Skeletal muscle tissue (tissue), 4 donors: ENCODE results near the gene SPP2. TPM values are rescaled to one million over a fixed set of nuclear protein-coding genes. Genes with fewer than 3 reads are reported as not detected.

ENCODE experiments used
- H3K27ac ChIP-seq: one replicate; pipeline ENCODE4 v1.7.0; 2013; ENCODE audit warnings: mild to moderate bottlenecking, low read depth, low read length, inconsistent platforms
- H3K27me3 ChIP-seq, 3 donors: one replicate each; pipeline ENCODE4 v1.7.0; 2013; ENCODE audit warnings: low read length in 3 of 3; ENCODE audit not compliant: control insufficient read depth in 3 of 3, insufficient read depth in 3 of 3
- H3K36me3 ChIP-seq, 3 donors: one replicate each; pipeline ENCODE4 v1.7.0; 2013; ENCODE audit warnings: low read length in 3 of 3; ENCODE audit not compliant: control insufficient read depth in 3 of 3, insufficient read depth in 3 of 3
- H3K4me1 ChIP-seq, 3 donors: one replicate each; pipeline ENCODE4 v1.7.0; 2013; ENCODE audit warnings: low read length in 3 of 3, mild to moderate bottlenecking in 3 of 3; ENCODE audit not compliant: control insufficient read depth in 3 of 3, insufficient read depth in 3 of 3
- H3K4me3 ChIP-seq, 3 donors: one replicate each; pipeline ENCODE4 v1.7.0; 2013; ENCODE audit warnings: low read length in 3 of 3
- H3K9ac ChIP-seq, 3 donors: one replicate each; pipeline ENCODE4 v1.7.0; 2013; ENCODE audit warnings: low read length in 3 of 3, mild to moderate bottlenecking in 3 of 3, moderate library complexity in 2 of 3, low read depth in 1 of 3
- H3K9me3 ChIP-seq, 3 donors: one replicate each; pipeline ENCODE4 v1.7.0; 2013; ENCODE audit warnings: low read length in 3 of 3; ENCODE audit not compliant: control insufficient read depth in 3 of 3
- total RNA-seq: library from RNA; depleted of rRNA; stranded (reverse); fragments of >200 nt; gene quantifications from one replicate; pipeline ENCODE4 v1.2.3, GENCODE V29; 2014
- donor health status: Osteomylitis.

SPP2 gene
- total RNA-seq, 1 donor from 2014 or later: not detected

DNA sequence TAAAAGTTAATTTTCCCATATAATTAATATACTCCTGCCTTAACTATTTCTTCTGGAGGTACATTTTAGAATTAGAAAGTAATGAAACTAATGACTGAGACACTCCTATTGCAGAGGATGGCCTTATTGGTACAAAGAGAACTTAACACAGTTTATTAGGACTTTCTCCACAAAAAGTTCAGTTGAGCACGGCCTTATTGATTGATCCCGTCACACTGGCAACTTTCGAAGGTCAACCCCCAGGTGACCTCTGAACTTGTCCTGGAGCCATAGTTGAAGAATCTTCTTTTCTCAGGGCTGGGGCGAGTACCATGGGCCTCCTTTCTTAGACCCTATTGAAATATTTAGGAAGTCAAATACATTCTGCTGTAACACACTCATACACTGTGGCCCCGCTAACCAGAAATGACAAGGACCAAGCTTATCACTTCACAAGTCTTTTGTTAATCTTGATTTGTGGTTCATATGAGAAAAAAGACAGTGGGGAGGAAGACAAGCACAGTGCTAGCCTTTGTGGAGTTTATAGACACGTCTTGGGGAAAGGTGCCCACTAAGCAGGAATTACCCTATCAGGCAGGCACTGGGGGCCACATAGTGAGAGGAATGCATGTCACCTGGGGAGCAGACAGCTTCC is 11.2 kb downstream of the SPP2 start:
- Histone ChIP-seq H3K27me3 (peaks cover 0 to 10% (median 0%) of the 10 kb centered on the region in 3 donors), H3K9me3 (peaks cover 0 to 3% (median 0%) of the 10 kb centered on the region in 3 donors), H3K4me1 (no peaks in the 10 kb centered on the region), H3K4me3 (no peak overlapping the region), H3K27ac (no peak overlapping the region), H3K9ac (no peak overlapping the region), H3K36me3 (no peaks in the 10 kb centered on the region)

GRCh38 chr2:234066587-234066986 is 16.1 kb downstream of the SPP2 start:
- no peak overlapping the region for H3K4me3 ChIP-seq
- H3K9ac ChIP-seq: no peak overlapping the region

DNA sequence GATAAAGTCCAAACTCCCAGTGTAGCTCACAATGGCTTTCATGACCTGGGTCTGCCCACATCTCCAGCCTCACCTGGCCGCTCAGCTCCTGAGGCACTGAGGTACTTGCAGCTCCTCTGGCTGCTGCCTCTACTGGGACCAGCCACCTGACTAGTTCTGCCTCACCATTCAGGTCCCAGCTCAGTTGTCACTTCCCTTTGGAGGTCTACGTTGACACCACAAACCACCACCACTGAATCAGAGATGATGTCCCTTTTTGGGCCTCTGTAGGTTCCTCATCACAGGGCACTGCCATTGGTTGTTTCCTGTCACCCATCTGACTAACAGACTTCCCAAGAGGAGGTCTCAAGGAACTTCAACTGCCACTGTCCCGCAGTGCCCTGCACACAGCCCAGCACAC is 21.2 kb downstream of the SPP2 start:
- Histone ChIP-seq H3K27ac (no peak overlapping the region), H3K9me3 (peaks cover 0 to 4% (median 0%) of the 10 kb centered on the region in 3 donors), H3K27me3 (peaks cover 0 to 4% (median 0%) of the 10 kb centered on the region in 3 donors), H3K36me3 (no peaks in the 10 kb centered on the region), H3K9ac (no peak overlapping the region), H3K4me1 (no peaks in the 10 kb centered on the region), H3K4me3 (no peak overlapping the region)

More at GRCh38 chr2:234066587-234066986, 16.1 kb downstream of the SPP2 start:
- no peaks in the 10 kb centered on the region for H3K36me3 ChIP-seq
- H3K4me1 ChIP-seq: no peaks in the 10 kb centered on the region
- H3K27me3 ChIP-seq: peaks cover 0 to 4% (median 0%) of the 10 kb centered on the region in 3 donors
- peaks cover 0 to 4% (median 3%) of the 10 kb centered on the region in 3 donors for H3K9me3 ChIP-seq
- H3K27ac ChIP-seq: no peak overlapping the region

GRCh38 chr2:234072454-234072853 is 22.0 kb downstream of the SPP2 start:
- Histone ChIP-seq H3K9ac (no peak overlapping the region), H3K36me3 (no peaks in the 10 kb centered on the region), H3K27ac (no peak overlapping the region), H3K4me3 (no peak overlapping the region), H3K27me3 (peaks cover 0 to 8% (median 0%) of the 10 kb centered on the region in 3 donors), H3K4me1 (no peaks in the 10 kb centered on the region), H3K9me3 (peaks cover 0 to 4% (median 0%) of the 10 kb centered on the region in 3 donors)

GRCh38 chr2:234074751-234075517 is 24.4 kb downstream of the SPP2 start:
- H3K4me1 ChIP-seq: no peaks in the 10 kb centered on the region
- no peak overlapping the region for H3K27ac ChIP-seq
- H3K27me3 ChIP-seq: peaks cover 0 to 8% (median 0%) of the 10 kb centered on the region in 3 donors
- H3K4me3 ChIP-seq: no peak overlapping the region
- no peaks in the 10 kb centered on the region for H3K9me3 ChIP-seq
- H3K36me3 ChIP-seq: no peaks in the 10 kb centered on the region
- no peak overlapping the region for H3K9ac ChIP-seq

GRCh38 chr2:234075518-234075915 is 25.0 kb downstream of the SPP2 start:
- Histone ChIP-seq H3K4me1 (no peaks in the 10 kb centered on the region), H3K36me3 (no peaks in the 10 kb centered on the region), H3K4me3 (no peak overlapping the region), H3K9ac (no peak overlapping the region), H3K27me3 (peaks cover 0 to 8% (median 0%) of the 10 kb centered on the region in 3 donors), H3K9me3 (no peaks in the 10 kb centered on the region), H3K27ac (no peak overlapping the region)

- no peaks in the 10 kb centered on the region for H3K36me3 ChIP-seq
- no peaks in the 10 kb centered on the region for H3K9me3 ChIP-seq
- peaks cover 0 to 8% (median 0%) of the 10 kb centered on the region in 3 donors for H3K27me3 ChIP-seq
- no peak overlapping the region for H3K4me3 ChIP-seq
- H3K4me1 ChIP-seq: no peaks in the 10 kb centered on the region
- no peak overlapping the region for H3K9ac ChIP-seq
- H3K27ac ChIP-seq: no peak overlapping the region
Observed at GRCh38 chr2:234075947-234076346, 25.4 kb downstream of the SPP2 start.

DNA sequence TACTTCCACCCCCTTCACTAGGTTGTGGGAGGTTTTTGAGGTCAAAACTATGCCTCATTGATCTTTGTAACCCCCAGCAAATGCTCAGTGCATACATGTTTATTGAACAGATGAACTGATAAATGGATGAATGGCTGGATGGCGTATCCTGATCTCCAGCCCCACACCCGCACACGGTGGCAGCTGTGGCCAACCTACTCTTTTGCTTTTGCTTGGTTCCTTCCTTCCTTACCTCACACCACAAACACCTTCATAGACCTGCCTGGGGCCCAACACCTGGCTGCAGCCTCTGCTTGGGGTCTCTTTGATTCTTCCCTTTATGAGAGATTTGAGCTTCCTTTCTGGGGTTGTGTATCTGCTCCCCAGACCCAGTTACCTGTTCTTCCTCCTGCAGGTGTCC is 25.9 kb downstream of the SPP2 start:
- Histone ChIP-seq H3K27me3 (peaks cover 0 to 8% (median 0%) of the 10 kb centered on the region in 3 donors), H3K9ac (no peak overlapping the region), H3K4me1 (no peaks in the 10 kb centered on the region), H3K36me3 (no peaks in the 10 kb centered on the region), H3K9me3 (no peaks in the 10 kb centered on the region), H3K4me3 (no peak overlapping the region), H3K27ac (no peak overlapping the region)

- H3K27me3 ChIP-seq: peaks cover 0 to 11% (median 0%) of the 10 kb centered on the region in 3 donors
- H3K27ac ChIP-seq: no peak overlapping the region
- H3K4me1 ChIP-seq: no peaks in the 10 kb centered on the region
- no peaks in the 10 kb centered on the region for H3K9me3 ChIP-seq
- no peaks in the 10 kb centered on the region for H3K36me3 ChIP-seq
- no peak overlapping the region for H3K9ac ChIP-seq
- H3K4me3 ChIP-seq: no peak overlapping the region
Observed at GRCh38 chr2:234078129-234078528, 27.6 kb downstream of the SPP2 start.
